ENCODE results near the gene PSME2. TPM values are rescaled to one million over a fixed set of nuclear protein-coding genes. Genes with fewer than 3 reads are reported as not detected.
A peak's percentile ranks its signal among the peaks of the same experiment; 100 is the strongest.

PSME2 gene
- total and polyA plus RNA-seq, 9 of the 15 experiments (the other 6 are each of a cell fraction or from before 2014, with no cell fraction given): 111 to 579 (median 159) TPM

DNA sequence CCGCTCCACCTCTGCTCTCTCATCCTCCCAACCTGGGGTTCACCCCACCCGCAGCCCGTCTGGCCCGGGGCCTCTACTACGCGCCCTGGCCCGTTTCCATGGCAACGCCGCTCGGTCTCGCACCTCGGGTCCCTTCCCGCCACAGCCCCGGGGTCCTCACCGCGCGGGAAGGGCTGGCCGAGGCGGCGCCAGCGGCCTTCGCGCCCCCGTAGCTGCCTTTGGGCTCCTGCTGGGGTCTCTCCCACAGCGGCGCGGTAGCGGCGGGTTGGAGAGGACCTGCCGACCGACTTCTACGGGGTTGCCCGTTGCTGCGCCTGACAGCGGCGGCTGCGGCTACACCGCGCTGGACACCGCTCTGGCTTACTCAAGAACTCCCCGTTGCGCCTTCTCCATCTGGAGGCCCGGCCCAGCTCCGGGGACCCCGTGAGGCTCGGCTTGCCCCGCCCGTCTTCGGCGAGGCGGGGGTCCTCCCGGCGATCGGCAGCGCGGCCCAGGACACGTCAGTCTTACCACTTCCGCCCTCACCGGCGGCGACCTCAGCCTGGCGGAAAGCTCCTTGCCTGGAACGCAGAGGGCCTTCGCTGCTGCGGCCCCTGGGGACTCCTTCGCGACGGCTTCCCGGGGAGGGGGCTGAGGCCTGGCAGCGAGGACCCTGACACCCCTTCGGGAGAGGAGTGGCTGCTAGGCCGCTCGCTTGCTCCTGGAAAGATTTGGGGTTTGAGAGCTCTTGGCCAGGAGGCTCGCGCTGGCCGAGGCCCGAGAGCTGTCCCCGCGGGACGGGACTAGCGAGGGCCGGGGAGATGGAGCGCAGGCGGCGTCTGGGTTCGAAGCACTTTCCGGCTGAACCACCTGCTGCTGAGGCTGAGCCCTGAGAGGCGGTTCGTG, 49.0 kb upstream of the PSME2 start, which contains the start of gene TM9SF1 (continued):
- TF ChIP-seq RBBP5 (IDR thresholded peaks at IDR 0.05; ENCODE audit: borderline replicate concordance, insufficient read depth, low read length, poor library complexity, severe bottlenecking) (peak; percentile 83), NR4A1 (CRISPR knock-in tag; IDR thresholded peaks at IDR 0.05) (no peak), NR4A1 (tag; IDR thresholded peaks at IDR 0.05) (no peak), ZNF212 (CRISPR knock-in tag; IDR thresholded peaks at IDR 0.05) (no peak), GATAD2B (IDR thresholded peaks at IDR 0.05; ENCODE audit: borderline replicate concordance) (no peak), NFE2L1 (tag; IDR thresholded peaks at IDR 0.05; ENCODE audit: borderline replicate concordance, low read depth) (no peak), HOXB6 (CRISPR knock-in tag; IDR thresholded peaks at IDR 0.05; ENCODE audit: borderline replicate concordance) (no peak), MXI1 (IDR thresholded peaks at IDR 0.05; ENCODE audit: low read depth, low read length) (no peak), ZNF3 (CRISPR knock-in tag; IDR thresholded peaks at IDR 0.05) (no peak), JUND (IDR thresholded peaks at IDR 0.05; ENCODE audit: borderline replicate concordance, low read depth, low read length) (peak; percentile 80), JUND (tag; IDR thresholded peaks at IDR 0.05; ENCODE audit: borderline replicate concordance, low read depth, low read length) (peak; percentile 37; the same call in 1 of the 3 replicates), EP300 (IDR thresholded peaks at IDR 0.05; ENCODE audit: low read length) (no peak), ZNF780A (CRISPR knock-in tag; IDR thresholded peaks at IDR 0.05) (no peak), ZSCAN29 (IDR thresholded peaks at IDR 0.05) (no peak), SPI1 (IDR thresholded peaks at IDR 0.05; ENCODE audit: borderline replicate concordance, low read depth, low read length) (peak; percentile 50; the same call in 1 of the 2 replicates), L3MBTL2 (IDR thresholded peaks at IDR 0.05) (peak; percentile 100), C11orf30 (IDR thresholded peaks at IDR 0.05; ENCODE audit: low read depth) (peak; percentile 57; the same call in 1 of the 2 replicates), FOXK2 (conservative IDR thresholded peaks at IDR 0.05 in 1 of 2, IDR thresholded peaks at IDR 0.05 in 1 of 2; ENCODE audit: low read depth in 2 of 2) (no peak), NFRKB (IDR thresholded peaks at IDR 0.05; ENCODE audit: low read depth) (no peak), ZNF584 (CRISPR knock-in tag; IDR thresholded peaks at IDR 0.05; ENCODE audit: low read depth) (no peak), ZKSCAN8 (CRISPR knock-in tag; IDR thresholded peaks at IDR 0.05) (no peak), ZNF24 (IDR thresholded peaks at IDR 0.05) (no peak), SRSF3 (IDR thresholded peaks at IDR 0.05; ENCODE audit: insufficient read depth, low read length) (no peak), CBX2 (IDR thresholded peaks at IDR 0.05; ENCODE audit: insufficient read depth, low read length, poor library complexity, severe bottlenecking) (no peak), ATF7 (IDR thresholded peaks at IDR 0.05) (peak; percentile 90)
- TF ChIP-seq, protein P1, sequence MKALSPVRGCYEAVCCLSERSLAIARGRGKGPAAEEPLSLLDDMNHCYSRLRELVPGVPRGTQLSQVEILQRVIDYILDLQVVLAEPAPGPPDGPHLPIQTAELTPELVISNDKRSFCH (CRISPR knock-in tag; IDR thresholded peaks at IDR 0.05): no peak
- TF ChIP-seq, protein P1 (tag; IDR thresholded peaks at IDR 0.05): no peak

Data from K562 (cell line).